ENCODE measurements around the gene GPR18.

The GPR18 gene

GRCh38 chr13:99215184-99215830 is 42.9 kb downstream of the GPR18 start:
- no peak for TF ChIP-seq EZH2 (optimal IDR thresholded peaks at IDR 0.05; ENCODE audit: low read depth, low read length)
- no peak for TF ChIP-seq CTCF (IDR thresholded peaks at IDR 0.05; ENCODE audit: low read length)
- TF ChIP-seq EZH2phosphoT487 (IDR thresholded peaks at IDR 0.05; ENCODE audit: low read length): no peak
- Histone ChIP-seq H3K27ac (ENCODE audit: low read length) (no peak overlapping the region), H3K9me2 (replicated peaks; ENCODE audit: insufficient read depth, low read length) (no peaks in the 10 kb centered on the region), H3K79me2 (ENCODE audit: low read length) (peaks cover 36% of the 10 kb centered on the region; the same call in 1 of the 2 replicates), H3F3A (ENCODE audit: insufficient read depth, low read length) (no peaks in the 10 kb centered on the region), H4K20me1 (ENCODE audit: insufficient read depth, low read length) (0 out of 2 replicates have a peak, but pooled peaks cover 2% of the 10 kb centered on the region), H3K4me3 (ENCODE audit: low read length) (no peak overlapping the region), H3K9me3 (replicated peaks; ENCODE audit: insufficient read depth, low read length) (no peaks in the 10 kb centered on the region), H3K4me1 (ENCODE audit: low read length) (no peaks in the 10 kb centered on the region), H3K9ac (ENCODE audit: low read length) (no peak overlapping the region), H2AFZ (ENCODE audit: low read length) (no peak overlapping the region), H3K27me3 (replicated peaks; ENCODE audit: insufficient read depth, low read length) (no peaks in the 10 kb centered on the region), H3K36me3 (replicated peaks; ENCODE audit: insufficient read depth, low read length) (no peaks in the 10 kb centered on the region), H3K4me2 (ENCODE audit: low read depth, low read length) (no peak overlapping the region)
- DNase-seq: no peak

- no peak overlapping the region for H3K4me3 ChIP-seq (ENCODE audit: low read length)
- no peaks in the 10 kb centered on the region for H3K9me3 ChIP-seq (replicated peaks; ENCODE audit: insufficient read depth, low read length)
- no peaks in the 10 kb centered on the region for H3K4me1 ChIP-seq (ENCODE audit: low read length)
- no peak overlapping the region for H3K4me2 ChIP-seq (ENCODE audit: low read depth, low read length)
- no peak overlapping the region for H2AFZ ChIP-seq (ENCODE audit: low read length)
- DNase-seq: no peak
- no peaks in the 10 kb centered on the region for H3K27me3 ChIP-seq (replicated peaks; ENCODE audit: insufficient read depth, low read length)
- 0 out of 2 replicates have a peak, but pooled peaks cover 2% of the 10 kb centered on the region for H4K20me1 ChIP-seq (ENCODE audit: insufficient read depth, low read length)
- no peaks in the 10 kb centered on the region for H3K36me3 ChIP-seq (replicated peaks; ENCODE audit: insufficient read depth, low read length)
- TF ChIP-seq EZH2 (optimal IDR thresholded peaks at IDR 0.05; ENCODE audit: low read depth, low read length): no peak
- TF ChIP-seq EZH2phosphoT487 (IDR thresholded peaks at IDR 0.05; ENCODE audit: low read length): no peak
- no peak for TF ChIP-seq CTCF (IDR thresholded peaks at IDR 0.05; ENCODE audit: low read length)
- H3K79me2 ChIP-seq (ENCODE audit: low read length): peaks cover 33% of the 10 kb centered on the region; the same call in 1 of the 2 replicates
- H3F3A ChIP-seq (ENCODE audit: insufficient read depth, low read length): no peaks in the 10 kb centered on the region
- no peak overlapping the region for H3K9ac ChIP-seq (ENCODE audit: low read length)
- no peaks in the 10 kb centered on the region for H3K9me2 ChIP-seq (replicated peaks; ENCODE audit: insufficient read depth, low read length)
- H3K27ac ChIP-seq (ENCODE audit: low read length): no peak overlapping the region
These were observed 43.4 kb downstream of the GPR18 start for GRCh38 chr13:99214731-99215130.

GRCh38 chr13:99214232-99214631 is 43.9 kb downstream of the GPR18 start:
- H3K79me2 ChIP-seq (ENCODE audit: low read length): peaks cover 33% of the 10 kb centered on the region
- H3K9me2 ChIP-seq (replicated peaks; ENCODE audit: insufficient read depth, low read length): no peaks in the 10 kb centered on the region
- H3K9me3 ChIP-seq (replicated peaks; ENCODE audit: insufficient read depth, low read length): no peaks in the 10 kb centered on the region
- no peaks in the 10 kb centered on the region for H3K36me3 ChIP-seq (replicated peaks; ENCODE audit: insufficient read depth, low read length)
- DNase-seq: no peak
- H3K27me3 ChIP-seq (replicated peaks; ENCODE audit: insufficient read depth, low read length): no peaks in the 10 kb centered on the region
- H3K27ac ChIP-seq (ENCODE audit: low read length): no peak overlapping the region
- H3K9ac ChIP-seq (ENCODE audit: low read length): no peak overlapping the region
- 0 out of 2 replicates have a peak, but pooled peaks cover 2% of the 10 kb centered on the region for H4K20me1 ChIP-seq (ENCODE audit: insufficient read depth, low read length)
- TF ChIP-seq EZH2 (optimal IDR thresholded peaks at IDR 0.05; ENCODE audit: low read depth, low read length): no peak
- TF ChIP-seq CTCF (IDR thresholded peaks at IDR 0.05; ENCODE audit: low read length): no peak
- TF ChIP-seq EZH2phosphoT487 (IDR thresholded peaks at IDR 0.05; ENCODE audit: low read length): no peak
- no peaks in the 10 kb centered on the region for H3F3A ChIP-seq (ENCODE audit: insufficient read depth, low read length)
- H2AFZ ChIP-seq (ENCODE audit: low read length): no peak overlapping the region
- H3K4me3 ChIP-seq (ENCODE audit: low read length): no peak overlapping the region
- no peaks in the 10 kb centered on the region for H3K4me1 ChIP-seq (ENCODE audit: low read length)
- H3K4me2 ChIP-seq (ENCODE audit: low read depth, low read length): no peak overlapping the region
